ENCODE measurements around the gene PMM2.
A peak's percentile ranks its signal among the peaks of the same experiment; 100 is the strongest.
"Not testable (repeated sequence)": the region's sequence is repeated elsewhere in the genome, so short reads cannot be mapped to it uniquely, and the experiment has no call there.

The PMM2 gene

GRCh38 chr16:8822403-8822802 is 24.8 kb downstream of the PMM2 start:
- no peak for DNase-seq

- DNase-seq, result no peak
Observed at GRCh38 chr16:8826278-8826879, 28.7 kb downstream of the PMM2 start.

- DNase-seq, result peak; percentile 19
Observed at GRCh38 chr16:8828541-8829165, 31.0 kb downstream of the PMM2 start.

GRCh38 chr16:8831450-8831849 is 33.8 kb downstream of the PMM2 start:
- DNase-seq, result no peak

GRCh38 chr16:8831871-8832716 is 34.5 kb downstream of the PMM2 start:
- DNase-seq, result no peak

- no peak for DNase-seq
Observed at GRCh38 chr16:8832717-8833105, 35.1 kb downstream of the PMM2 start.

GRCh38 chr16:8836797-8837196 is 39.2 kb downstream of the PMM2 start:
- DNase-seq, result not testable (repeated sequence)

GRCh38 chr16:8837594-8837993 is 40.0 kb downstream of the PMM2 start:
- not testable (repeated sequence) for DNase-seq

GRCh38 chr16:8842016-8842415 is 44.4 kb downstream of the PMM2 start:
- DNase-seq, result not testable (repeated sequence)

- not testable (repeated sequence) for DNase-seq
Observed at GRCh38 chr16:8843296-8843695, 45.7 kb downstream of the PMM2 start.

- DNase-seq, result no peak
Observed at GRCh38 chr16:8845699-8846298, 48.2 kb downstream of the PMM2 start.

GRCh38 chr16:8846401-8846932 is 48.8 kb downstream of the PMM2 start:
- DNase-seq, result no peak

GRCh38 chr16:8847145-8847544 is 49.5 kb downstream of the PMM2 start:
- no peak for DNase-seq

GRCh38 chr16:8847623-8848022 is 50.0 kb downstream of the PMM2 start:
- no peak for DNase-seq

GRCh38 chr16:8848231-8848938 is 50.7 kb downstream of the PMM2 start:
- no peak for DNase-seq

- DNase-seq, result peak; percentile 84
Observed at GRCh38 chr16:8848939-8849391, 51.3 kb downstream of the PMM2 start.

GRCh38 chr16:8849411-8850011 is 51.9 kb downstream of the PMM2 start:
- no peak for DNase-seq

GRCh38 chr16:8850279-8850885 is 52.7 kb downstream of the PMM2 start:
- peak; percentile 87 for DNase-seq

GRCh38 chr16:8851761-8852403 is 54.2 kb downstream of the PMM2 start:
- DNase-seq, result no peak

- no peak for DNase-seq
Observed at GRCh38 chr16:8852534-8852933, 54.9 kb downstream of the PMM2 start.

- no peak for DNase-seq
Observed at GRCh38 chr16:8853150-8853549, 55.5 kb downstream of the PMM2 start.

Measured in EL (cell line).